ENCODE results near the gene PTPRD.

GRCh38 chr9:8778356-8778755, 1834.4 kb downstream of the PTPRD start:
- TF ChIP-seq POLR2A (IDR thresholded peaks at IDR 0.05; ENCODE audit: low read depth, low read length) (no peak), POLR2AphosphoS5 (IDR thresholded peaks at IDR 0.05; ENCODE audit: low read depth, low read length) (no peak), TAF1 (IDR thresholded peaks at IDR 0.05; ENCODE audit: borderline replicate concordance, low read depth, low read length) (no peak)

Data from GM12892 (cell line).